ENCODE data around the gene SLFN11. TPM values are rescaled to one million over a fixed set of nuclear protein-coding genes. Genes with fewer than 3 reads are reported as not detected.

The SLFN11 gene
- total and polyA plus RNA-seq, 9 of the 15 experiments (the other 6 are each of a cell fraction or from before 2014, with no cell fraction given) = 0.04 to 0.21 TPM; not detected in 7

DNA sequence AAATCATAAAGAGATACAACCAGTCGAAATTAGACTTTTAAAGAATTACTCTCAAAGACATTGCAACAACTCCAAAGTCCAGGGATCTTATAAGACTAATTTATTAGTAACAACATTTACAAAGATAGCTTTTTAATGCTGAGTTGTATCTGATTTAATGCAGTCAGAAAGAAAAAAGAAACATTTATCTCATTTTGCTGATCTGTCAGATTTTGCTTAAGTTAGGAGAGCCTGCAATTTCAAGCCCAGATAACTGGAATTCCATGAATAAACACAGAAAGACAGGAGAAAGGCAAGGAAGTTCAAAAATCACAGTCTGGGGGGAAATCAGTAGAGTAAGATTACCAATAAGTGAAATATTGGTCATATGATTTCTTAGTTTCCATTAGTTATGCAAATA, 22.9 kb downstream of the SLFN11 start:
- H3K4me2 ChIP-seq (ENCODE audit: insufficient read depth, low read length) = no peak overlapping the region
- intact Hi-C loops (cut with micrococcal nuclease) = no loop called here
- H4K20me1 ChIP-seq (replicated peaks; ENCODE audit: control insufficient read depth, insufficient read depth, low read length) = no peaks in the 10 kb centered on the region
- no TSS peak for BruUV-seq (replicated peaks)
- CTCF ChIA-PET (ENCODE audit: low intra/inter-chr PET ratio) = no interaction called here
- H3K36me3 ChIP-seq (ENCODE audit: control insufficient read depth, insufficient read depth, low read length) = no peaks in the 10 kb centered on the region
- no peak for FAIRE-seq
- H3K9me3 ChIP-seq (replicated peaks; ENCODE audit: control insufficient read depth, insufficient read depth, low read depth, low read length) = no peaks in the 10 kb centered on the region
- H3K4me1 ChIP-seq (replicated peaks in 1 of 2; ENCODE audit: control insufficient read depth in 2 of 2, insufficient read depth in 2 of 2, low read length in 2 of 2) = no peaks in the 10 kb centered on the region; a peak in 1 of 5 replicates
- H3K9ac ChIP-seq (ENCODE audit: insufficient read depth in 1 of 2, low read depth in 2 of 2, low read length in 2 of 2) = no peak overlapping the region
- in situ Hi-C loops (cut with MboI) = no loop called here
- DNase-seq (ENCODE audit: extremely low read depth in 1 of 4, low spot score in 3 of 4) = no peak
- no peak for ATAC-seq
- no peak overlapping the region for H3K27ac ChIP-seq (ENCODE audit: extremely low read depth, low read depth, low read length)
- H3K4me3 ChIP-seq = no peak overlapping the region
- 7% methylated on average over 1 of the region's 1 CpG for WGBS (ENCODE audit: insufficient coverage, low coverage, missing lambda C conversion rate)
- H3K79me2 ChIP-seq (ENCODE audit: control insufficient read depth, insufficient read depth, low read length) = no peaks in the 10 kb centered on the region
- no peak overlapping the region for H2AFZ ChIP-seq (ENCODE audit: low read depth, low read length)
- H3K27me3 ChIP-seq (ENCODE audit: control insufficient read depth in 2 of 2, insufficient read depth in 2 of 2, low read length in 2 of 2) = peaks cover 7 to 21% of the 10 kb centered on the region in 2 experiments; a peak in 3 of 5 replicates
- H3K9me1 ChIP-seq (ENCODE audit: control insufficient read depth, insufficient read depth, low read length) = no peaks in the 10 kb centered on the region
- POLR2A ChIA-PET = no interaction called here
- TF ChIP-seq BRCA1 (IDR thresholded peaks at IDR 0.05) (no peak), BRCA1 (CRISPR knock-in tag; IDR thresholded peaks at IDR 0.05) (no peak), RAD51 (IDR thresholded peaks at IDR 0.05; ENCODE audit: borderline replicate concordance, low read depth) (no peak), MAFF (IDR thresholded peaks at IDR 0.05; ENCODE audit: low read length) (peak; percentile 51), ZNF263 (CRISPR knock-in tag; IDR thresholded peaks at IDR 0.05; ENCODE audit: borderline replicate concordance) (no peak), PTTG1 (tag; IDR thresholded peaks at IDR 0.05; ENCODE audit: low read depth) (no peak), ELF1 (tag; IDR thresholded peaks at IDR 0.05) (no peak), SMAD2 (IDR thresholded peaks at IDR 0.05; ENCODE audit: low read depth, low read length) (no peak), TCF7L2 (IDR thresholded peaks at IDR 0.05; ENCODE audit: low read depth, low read length) (no peak), ZNF212 (CRISPR knock-in tag; IDR thresholded peaks at IDR 0.05) (no peak), ZNF431 (CRISPR knock-in tag; IDR thresholded peaks at IDR 0.05) (no peak), TAF15 (IDR thresholded peaks at IDR 0.05; ENCODE audit: low read depth, low read length) (no peak), PURB (CRISPR knock-in tag; IDR thresholded peaks at IDR 0.05; ENCODE audit: low read depth) (no peak), IRF9 (tag; IDR thresholded peaks at IDR 0.05) (no peak), ZNF316 (IDR thresholded peaks at IDR 0.05) (peak; percentile 77), FUS (optimal IDR thresholded peaks at IDR 0.05; ENCODE audit: low read depth, low read length) (no peak), MAFG (tag; conservative IDR thresholded peaks at IDR 0.05) (peak; percentile 59), HDAC3 (IDR thresholded peaks at IDR 0.05; ENCODE audit: borderline replicate concordance, partially characterized antibody) (no peak), ZHX1 (conservative IDR thresholded peaks at IDR 0.05; ENCODE audit: low read length) (no peak)
- TF ChIP-seq, protein P1, sequence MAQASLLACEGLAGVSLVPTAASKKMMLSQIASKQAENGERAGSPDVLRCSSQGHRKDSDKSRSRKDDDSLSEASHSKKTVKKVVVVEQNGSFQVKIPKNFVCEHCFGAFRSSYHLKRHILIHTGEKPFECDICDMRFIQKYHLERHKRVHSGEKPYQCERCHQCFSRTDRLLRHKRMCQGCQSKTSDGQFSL (CRISPR knock-in tag; IDR thresholded peaks at IDR 0.05) = no peak
- TF ChIP-seq, protein P1 (tag; IDR thresholded peaks at IDR 0.05) = no peak

Data from K562 (cell line).